ENCODE data around the gene RBKS.

Gene RBKS

GRCh38 chr2:27838502-27838901 is 51.7 kb downstream of the RBKS start:
- in situ Hi-C loops (cut with HindIII; ENCODE audit: low sequenced_read_pairs) = no loop called here

GRCh38 chr2:27833931-27834330 is 56.3 kb downstream of the RBKS start:
- in situ Hi-C loops (cut with HindIII; ENCODE audit: low sequenced_read_pairs) = no loop called here

GRCh38 chr2:27832396-27832795 is 57.8 kb downstream of the RBKS start:
- in situ Hi-C loops (cut with HindIII; ENCODE audit: low sequenced_read_pairs) = no loop called here

GRCh38 chr2:27831279-27832050 is 58.7 kb downstream of the RBKS start:
- in situ Hi-C loops (cut with HindIII; ENCODE audit: low sequenced_read_pairs) = no loop called here

GRCh38 chr2:27830656-27831055 is 59.5 kb downstream of the RBKS start:
- in situ Hi-C loops (cut with HindIII; ENCODE audit: low sequenced_read_pairs) = no loop called here

GRCh38 chr2:27829791-27830190 is 60.4 kb downstream of the RBKS start:
- in situ Hi-C loops (cut with HindIII; ENCODE audit: low sequenced_read_pairs) = no loop called here

- in situ Hi-C loops (cut with HindIII; ENCODE audit: low sequenced_read_pairs) = no loop called here
Observed at GRCh38 chr2:27828305-27828704, 61.9 kb downstream of the RBKS start.

- in situ Hi-C loops (cut with HindIII; ENCODE audit: low sequenced_read_pairs) = no loop called here
Observed at GRCh38 chr2:27824401-27824800, 65.8 kb downstream of the RBKS start.

GRCh38 chr2:27823569-27823968 is 66.6 kb downstream of the RBKS start:
- in situ Hi-C loops (cut with HindIII; ENCODE audit: low sequenced_read_pairs) = no loop called here

GRCh38 chr2:27823135-27823534 is 67.1 kb downstream of the RBKS start:
- in situ Hi-C loops (cut with HindIII; ENCODE audit: low sequenced_read_pairs) = no loop called here

GRCh38 chr2:27822049-27822448 is 68.1 kb downstream of the RBKS start:
- in situ Hi-C loops (cut with HindIII; ENCODE audit: low sequenced_read_pairs) = no loop called here

GRCh38 chr2:27815860-27816438 is 74.2 kb downstream of the RBKS start:
- in situ Hi-C loops (cut with HindIII; ENCODE audit: low sequenced_read_pairs) = no loop called here

GRCh38 chr2:27814758-27815157 is 75.4 kb downstream of the RBKS start:
- in situ Hi-C loops (cut with HindIII; ENCODE audit: low sequenced_read_pairs) = no loop called here

- in situ Hi-C loops (cut with HindIII; ENCODE audit: low sequenced_read_pairs) = no loop called here
Observed at GRCh38 chr2:27811768-27812167, 78.4 kb downstream of the RBKS start.

- in situ Hi-C loops (cut with HindIII; ENCODE audit: low sequenced_read_pairs) = no loop called here
Observed at GRCh38 chr2:27810455-27810854, 79.7 kb downstream of the RBKS start.

GRCh38 chr2:27809761-27810241 is 80.4 kb downstream of the RBKS start:
- in situ Hi-C loops (cut with HindIII; ENCODE audit: low sequenced_read_pairs) = no loop called here

GRCh38 chr2:27808984-27809383 is 81.2 kb downstream of the RBKS start:
- in situ Hi-C loops (cut with HindIII; ENCODE audit: low sequenced_read_pairs) = no loop called here

- in situ Hi-C loops (cut with HindIII; ENCODE audit: low sequenced_read_pairs) = no loop called here
Observed at GRCh38 chr2:27808418-27808817, 81.8 kb downstream of the RBKS start.

- in situ Hi-C loops (cut with HindIII; ENCODE audit: low sequenced_read_pairs) = no loop called here
Observed at GRCh38 chr2:27807476-27807875, 82.7 kb downstream of the RBKS start.

GRCh38 chr2:27806311-27807059 is 83.7 kb downstream of the RBKS start:
- in situ Hi-C loops (cut with HindIII; ENCODE audit: low sequenced_read_pairs) = no loop called here

- in situ Hi-C loops (cut with HindIII; ENCODE audit: low sequenced_read_pairs) = no loop called here
Observed at GRCh38 chr2:27805180-27805579, 85.0 kb downstream of the RBKS start.

- in situ Hi-C loops (cut with HindIII; ENCODE audit: low sequenced_read_pairs) = no loop called here
Observed at GRCh38 chr2:27804146-27804545, 86.0 kb downstream of the RBKS start.

Data from endothelial cell of hepatic sinusoid (primary cell).